ENCODE results near the gene TEX53.

DNA sequence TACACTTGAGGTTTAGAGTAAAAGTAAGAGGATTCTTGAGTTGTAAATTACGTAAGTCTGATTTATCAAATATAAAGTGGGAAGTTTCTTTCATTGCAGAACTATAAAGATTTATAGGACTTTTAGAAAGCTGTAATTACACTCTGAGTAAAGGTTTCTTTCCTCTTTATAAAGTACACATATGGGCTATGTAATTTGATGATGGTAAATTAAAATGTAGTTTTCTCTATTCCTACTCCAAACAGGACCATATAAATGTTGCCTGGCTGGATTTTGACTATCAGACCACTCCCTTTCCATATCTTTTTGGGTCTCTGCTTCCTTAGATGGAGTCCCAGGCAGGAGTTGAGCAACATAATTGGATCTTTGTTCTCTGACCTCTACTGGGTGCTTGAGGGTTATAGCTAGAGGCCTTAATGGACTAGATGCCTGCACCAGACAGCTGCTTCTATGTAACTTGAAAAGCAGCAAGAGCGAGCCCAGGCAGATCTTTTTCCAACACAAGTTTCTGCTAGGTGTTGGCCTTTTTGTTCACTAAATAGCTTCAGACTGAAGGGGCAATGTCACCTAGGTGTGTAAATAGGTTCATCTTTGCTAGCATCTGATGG is 35.7 kb upstream of the TEX53 start:
- TF ChIP-seq TEAD4 (IDR thresholded peaks at IDR 0.05; ENCODE audit: borderline replicate concordance, insufficient read depth) (no peak), TAF1 (IDR thresholded peaks at IDR 0.05; ENCODE audit: borderline replicate concordance, low read depth, low read length) (no peak), EZH2phosphoT487 (IDR thresholded peaks at IDR 0.05; ENCODE audit: borderline replicate concordance, low read depth) (no peak), EP300 (IDR thresholded peaks at IDR 0.05; ENCODE audit: borderline replicate concordance in 1 of 2, low read depth in 1 of 2, low read length in 1 of 2) (no peak), MXI1 (IDR thresholded peaks at IDR 0.05; ENCODE audit: low read depth, low read length) (no peak), FOXM1 (IDR thresholded peaks at IDR 0.05; ENCODE audit: low read depth) (no peak), RCOR1 (IDR thresholded peaks at IDR 0.05; ENCODE audit: low read length) (no peak), TCF12 (IDR thresholded peaks at IDR 0.05) (no peak), JUND (IDR thresholded peaks at IDR 0.05) (no peak)
- TF ChIP-seq, protein P1, sequence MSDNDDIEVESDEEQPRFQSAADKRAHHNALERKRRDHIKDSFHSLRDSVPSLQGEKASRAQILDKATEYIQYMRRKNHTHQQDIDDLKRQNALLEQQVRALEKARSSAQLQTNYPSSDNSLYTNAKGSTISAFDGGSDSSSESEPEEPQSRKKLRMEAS (IDR thresholded peaks at IDR 0.05; ENCODE audit: low read depth): no peak
- TF ChIP-seq, protein P2, sequence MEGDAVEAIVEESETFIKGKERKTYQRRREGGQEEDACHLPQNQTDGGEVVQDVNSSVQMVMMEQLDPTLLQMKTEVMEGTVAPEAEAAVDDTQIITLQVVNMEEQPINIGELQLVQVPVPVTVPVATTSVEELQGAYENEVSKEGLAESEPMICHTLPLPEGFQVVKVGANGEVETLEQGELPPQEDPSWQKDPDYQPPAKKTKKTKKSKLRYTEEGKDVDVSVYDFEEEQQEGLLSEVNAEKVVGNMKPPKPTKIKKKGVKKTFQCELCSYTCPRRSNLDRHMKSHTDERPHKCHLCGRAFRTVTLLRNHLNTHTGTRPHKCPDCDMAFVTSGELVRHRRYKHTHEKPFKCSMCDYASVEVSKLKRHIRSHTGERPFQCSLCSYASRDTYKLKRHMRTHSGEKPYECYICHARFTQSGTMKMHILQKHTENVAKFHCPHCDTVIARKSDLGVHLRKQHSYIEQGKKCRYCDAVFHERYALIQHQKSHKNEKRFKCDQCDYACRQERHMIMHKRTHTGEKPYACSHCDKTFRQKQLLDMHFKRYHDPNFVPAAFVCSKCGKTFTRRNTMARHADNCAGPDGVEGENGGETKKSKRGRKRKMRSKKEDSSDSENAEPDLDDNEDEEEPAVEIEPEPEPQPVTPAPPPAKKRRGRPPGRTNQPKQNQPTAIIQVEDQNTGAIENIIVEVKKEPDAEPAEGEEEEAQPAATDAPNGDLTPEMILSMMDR (IDR thresholded peaks at IDR 0.05): no peak
